ENCODE results near the gene BACH2. TPM values are rescaled to one million over a fixed set of nuclear protein-coding genes. Genes with fewer than 3 reads are reported as not detected.

Gene BACH2
- total RNA-seq, 1 donor from 2014 or later = 7.8 TPM

- Mint-ChIP-seq H3K27me3 (ENCODE audit: low read depth) (no peaks in the 10 kb centered on the region), H3K36me3 (ENCODE audit: low read depth) (peaks cover 13% of the 10 kb centered on the region), H3K9me3 (ENCODE audit: low read depth) (no peaks in the 10 kb centered on the region), H3K27ac (ENCODE audit: unreplicated experiment) (no peak overlapping the region), H3K4me1 (ENCODE audit: low read depth) (peaks cover 10% of the 10 kb centered on the region), H3K4me3 (ENCODE audit: unreplicated experiment) (no peak overlapping the region)
- no peak for TF ChIP-seq CTCF (IDR thresholded peaks at IDR 0.05)
- DNase-seq (ENCODE audit: low spot score) = no peak
Measured at GRCh38 chr6:89936177-89936576, 360.5 kb downstream of the BACH2 start.

GRCh38 chr6:89934685-89935366 is 361.8 kb downstream of the BACH2 start:
- Mint-ChIP-seq H3K27ac (ENCODE audit: unreplicated experiment) (no peak overlapping the region), H3K36me3 (ENCODE audit: low read depth) (peaks cover 13% of the 10 kb centered on the region), H3K4me3 (ENCODE audit: unreplicated experiment) (no peak overlapping the region), H3K27me3 (ENCODE audit: low read depth) (no peaks in the 10 kb centered on the region), H3K9me3 (ENCODE audit: low read depth) (no peaks in the 10 kb centered on the region), H3K4me1 (ENCODE audit: low read depth) (no peaks in the 10 kb centered on the region)
- DNase-seq (ENCODE audit: low spot score) = no peak
- TF ChIP-seq CTCF (IDR thresholded peaks at IDR 0.05) = no peak

DNA sequence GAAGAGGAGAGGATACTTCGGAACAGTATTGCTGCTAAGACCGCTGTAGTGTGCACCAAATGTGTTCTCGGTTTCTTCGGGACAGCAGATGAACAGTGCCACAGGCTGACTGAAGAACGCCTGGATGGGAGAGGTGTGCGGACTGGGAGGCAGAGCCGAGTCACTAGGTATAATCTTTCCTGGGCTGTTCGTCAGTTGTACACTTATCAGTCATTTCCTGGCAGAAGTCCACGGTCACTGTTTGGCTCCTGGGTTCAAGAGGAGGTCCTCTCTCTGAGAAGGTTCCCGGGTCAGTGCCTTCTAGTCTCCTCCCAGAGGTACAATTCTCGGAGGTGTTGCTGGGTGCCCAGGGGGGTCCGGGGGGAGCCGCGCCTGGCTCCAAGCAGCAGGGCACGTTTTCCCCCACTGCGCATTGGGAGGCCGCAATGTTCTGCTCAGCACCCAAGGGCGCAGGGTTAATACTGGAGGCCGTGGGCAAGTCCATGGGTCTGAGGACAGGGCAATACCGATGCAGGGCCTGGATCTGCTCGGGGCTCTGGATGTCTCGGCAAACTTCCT is 364.3 kb downstream of the BACH2 start:
- DNase-seq (ENCODE audit: low spot score) = no peak
- peaks cover 13% of the 10 kb centered on the region for H3K36me3 Mint-ChIP-seq (ENCODE audit: low read depth)
- no peak overlapping the region for H3K27ac Mint-ChIP-seq (ENCODE audit: unreplicated experiment)
- no peaks in the 10 kb centered on the region for H3K9me3 Mint-ChIP-seq (ENCODE audit: low read depth)
- no peak overlapping the region for H3K4me3 Mint-ChIP-seq (ENCODE audit: unreplicated experiment)
- no peaks in the 10 kb centered on the region for H3K4me1 Mint-ChIP-seq (ENCODE audit: low read depth)
- TF ChIP-seq CTCF (IDR thresholded peaks at IDR 0.05) = no peak
- H3K27me3 Mint-ChIP-seq (ENCODE audit: low read depth) = no peaks in the 10 kb centered on the region

- Mint-ChIP-seq H3K9me3 (ENCODE audit: low read depth) (no peaks in the 10 kb centered on the region), H3K27ac (ENCODE audit: unreplicated experiment) (no peak overlapping the region), H3K4me3 (ENCODE audit: unreplicated experiment) (no peak overlapping the region), H3K4me1 (ENCODE audit: low read depth) (no peaks in the 10 kb centered on the region), H3K27me3 (ENCODE audit: low read depth) (no peaks in the 10 kb centered on the region), H3K36me3 (ENCODE audit: low read depth) (peaks cover 9% of the 10 kb centered on the region)
- DNase-seq (ENCODE audit: low spot score) = no peak
- TF ChIP-seq CTCF (IDR thresholded peaks at IDR 0.05) = no peak
Measured at GRCh38 chr6:89930789-89931188, 365.9 kb downstream of the BACH2 start.

- Mint-ChIP-seq H3K36me3 (ENCODE audit: low read depth) (peaks cover 9% of the 10 kb centered on the region), H3K27ac (ENCODE audit: unreplicated experiment) (no peak overlapping the region), H3K9me3 (ENCODE audit: low read depth) (no peaks in the 10 kb centered on the region), H3K27me3 (ENCODE audit: low read depth) (no peaks in the 10 kb centered on the region), H3K4me1 (ENCODE audit: low read depth) (no peaks in the 10 kb centered on the region), H3K4me3 (ENCODE audit: unreplicated experiment) (no peak overlapping the region)
- no peak for DNase-seq (ENCODE audit: low spot score)
- no peak for TF ChIP-seq CTCF (IDR thresholded peaks at IDR 0.05)
Measured at GRCh38 chr6:89928604-89929003, 368.0 kb downstream of the BACH2 start.

Measured in chondrocyte (in vitro differentiated cells).